Transverse colon (tissue), 4 donors: ENCODE measurements around the gene RASGEF1C. TPM values are rescaled to one million over a fixed set of nuclear protein-coding genes. Genes with fewer than 3 reads are reported as not detected.

Experiments used
- DNase-seq: peaks from one replicate; pipeline ENCODE4 v3.0.0-alpha.2; 2019
- H3K27ac ChIP-seq, 4 donors: fragments of 200-600 bp; sonication (generic); 2 replicates each; pipeline ENCODE4 v1.5.1; 2016 to 2018; ENCODE audit warnings: inconsistent platforms in 4 of 4
- H3K27me3 ChIP-seq: fragments of 200-600 bp; sonication (generic); 2 replicates; pipeline ENCODE4 v1.5.1; 2017; ENCODE audit warnings: inconsistent platforms
- H3K36me3 ChIP-seq, 4 donors: fragments of 200-600 bp; sonication (generic); 2 replicates each; pipeline ENCODE4 v1.5.1; 2017 to 2019; ENCODE audit warnings: inconsistent platforms in 4 of 4
- H3K4me1 ChIP-seq, 4 donors: fragments of 200-600 bp; sonication (generic); 2 replicates each; pipeline ENCODE4 v1.5.1; 2017 to 2020; ENCODE audit warnings: inconsistent platforms in 4 of 4
- H3K4me3 ChIP-seq, 4 donors: fragments of 200-600 bp; sonication (generic); 1 replicate in 1 of 4; 2 replicates in 3 of 4; pipeline versions ENCODE4 v1.5.1 to v1.6.1; 2017 to 2019; ENCODE audit warnings: inconsistent platforms in 4 of 4
- H3K9me3 ChIP-seq, 2 donors: fragments of 200-600 bp; sonication (generic); 2 replicates each; pipeline ENCODE4 v1.5.1; 2017 to 2019; ENCODE audit warnings: inconsistent platforms in 2 of 2
- EP300 ChIP-seq: sonication (generic); formaldehyde crosslinking; IDR thresholded peaks from one replicate; pipeline ENCODE4 v1.6.1; 2017; ENCODE audit warnings: antibody characterized with exemption, low read depth
- POLR2A ChIP-seq: fragments of 450-650 bp; IDR thresholded peaks from one replicate; pipeline ENCODE4 v1.6.1; 2016; ENCODE audit warnings: antibody characterized with exemption, mild to moderate bottlenecking, moderate library complexity
- POLR2AphosphoS5 ChIP-seq, 3 donors: sonication (generic); formaldehyde crosslinking; IDR thresholded peaks; one replicate each; pipeline ENCODE4 v1.6.1; 2016; ENCODE audit warnings: antibody characterized with exemption in 3 of 3
- WGBS, 2 donors: methylation state at CpG; one replicate each; pipeline ENCODE4 v1.1.5; 2018; ENCODE audit warnings: low coverage in 1 of 2; 5-methylcytosine and 5-hydroxymethylcytosine counted together
- in situ Hi-C, 4 donors: fragments of 200-750 bp; cut with MboI; loops; one replicate each; pipeline versions ENCODE4 v1.15.0 to v1.15.1; 2017; ENCODE audit warnings: low sequenced_read_pairs in 3 of 4, low pct_ligation_motif_present in 1 of 4, low pct_unique_long_range_greater_than_20kb in 1 of 4
- intact Hi-C: fragments of 100-400 bp; cut with DNase I; formaldehyde crosslinking; loops from one replicate; pipeline ENCODE4 v1.15.1; 2023; ENCODE audit warnings: low total_unique reads
- total RNA-seq, 4 donors: library from RNA; depleted of rRNA; stranded (reverse); fragments of >200 nt; gene quantifications; one replicate each; pipeline ENCODE4 v1.1.0, GENCODE V29; 2016
- TF ChIP-seq, protein P1 (sequence below), 5 experiments: fragments of 200-600 bp in 3 of 5; fragments of 450-650 bp in 2 of 5; sonication (generic) in 3 of 5; IDR thresholded peaks; 1 replicate in 2 of 5; 2 replicates in 3 of 5; pipeline ENCODE4 v1.5.1; 2016 to 2017; ENCODE audit warnings: antibody characterized with exemption in 5 of 5, inconsistent platforms in 3 of 5, mild to moderate bottlenecking in 2 of 5, moderate library complexity in 1 of 5

The RASGEF1C gene
- total RNA-seq, 4 donors from 2014 or later, result 0.14 to 3.0 TPM; not detected in 2

- in situ Hi-C loops, result no loop called here
- H3K27me3 ChIP-seq, result no peaks in the 10 kb centered on the region
- WGBS, 2 donors, result 97% methylated on average over 4 of the region's 4 CpGs; no CpG with 5 or more reads in 1 of the 2 donors
Observed at GRCh38 chr5:180250329-180250728, 41.3 kb upstream of the RASGEF1C start.

GRCh38 chr5:180241600-180241999, 32.6 kb upstream of the RASGEF1C start:
- Histone ChIP-seq H3K27ac (no peak overlapping the region), H3K27me3 (no peaks in the 10 kb centered on the region), H3K4me3 (no peak overlapping the region), H3K9me3 (peaks cover 0 to 9% of the 10 kb centered on the region in 2 donors), H3K4me1 (no peaks in the 10 kb centered on the region), H3K36me3 (peaks cover 0 to 72% (median 17%) of the 10 kb centered on the region in 4 donors)
- no peak for DNase-seq
- TF ChIP-seq EP300, result no peak
- TF ChIP-seq POLR2A, result no peak
- 89 to 92% methylated on average over 5 of the region's 5 CpGs for WGBS, 2 donors
- intact Hi-C loops, result no loop called here
- in situ Hi-C loops, result no loop called here

More at GRCh38 chr5:180250329-180250728, 41.3 kb upstream of the RASGEF1C start:
- TF ChIP-seq POLR2A, result no peak
- TF ChIP-seq, protein P1, sequence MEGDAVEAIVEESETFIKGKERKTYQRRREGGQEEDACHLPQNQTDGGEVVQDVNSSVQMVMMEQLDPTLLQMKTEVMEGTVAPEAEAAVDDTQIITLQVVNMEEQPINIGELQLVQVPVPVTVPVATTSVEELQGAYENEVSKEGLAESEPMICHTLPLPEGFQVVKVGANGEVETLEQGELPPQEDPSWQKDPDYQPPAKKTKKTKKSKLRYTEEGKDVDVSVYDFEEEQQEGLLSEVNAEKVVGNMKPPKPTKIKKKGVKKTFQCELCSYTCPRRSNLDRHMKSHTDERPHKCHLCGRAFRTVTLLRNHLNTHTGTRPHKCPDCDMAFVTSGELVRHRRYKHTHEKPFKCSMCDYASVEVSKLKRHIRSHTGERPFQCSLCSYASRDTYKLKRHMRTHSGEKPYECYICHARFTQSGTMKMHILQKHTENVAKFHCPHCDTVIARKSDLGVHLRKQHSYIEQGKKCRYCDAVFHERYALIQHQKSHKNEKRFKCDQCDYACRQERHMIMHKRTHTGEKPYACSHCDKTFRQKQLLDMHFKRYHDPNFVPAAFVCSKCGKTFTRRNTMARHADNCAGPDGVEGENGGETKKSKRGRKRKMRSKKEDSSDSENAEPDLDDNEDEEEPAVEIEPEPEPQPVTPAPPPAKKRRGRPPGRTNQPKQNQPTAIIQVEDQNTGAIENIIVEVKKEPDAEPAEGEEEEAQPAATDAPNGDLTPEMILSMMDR (IDR thresholded peaks at IDR 0.05), result no peak
- no peak for TF ChIP-seq EP300
- no peak for TF ChIP-seq POLR2AphosphoS5 (IDR thresholded peaks at IDR 0.05)
- intact Hi-C loops, result no loop called here
- Histone ChIP-seq H3K27ac (no peak overlapping the region), H3K4me1 (no peaks in the 10 kb centered on the region), H3K9me3 (peaks cover 41 to 67% of the 10 kb centered on the region in 2 donors), H3K36me3 (peaks cover 0 to 79% (median 21%) of the 10 kb centered on the region in 4 donors), H3K4me3 (no peak overlapping the region)
- DNase-seq, result no peak

GRCh38 chr5:180238631-180239030, 29.6 kb upstream of the RASGEF1C start:
- Histone ChIP-seq H3K36me3 (peaks cover 0 to 91% (median 22%) of the 10 kb centered on the region in 4 donors), H3K27me3 (no peaks in the 10 kb centered on the region), H3K4me3 (no peak overlapping the region), H3K27ac (no peak overlapping the region), H3K4me1 (no peaks in the 10 kb centered on the region), H3K9me3 (peaks cover 0 to 3% of the 10 kb centered on the region in 2 donors)
- no peak for DNase-seq
- intact Hi-C loops, result no loop called here
- WGBS, 2 donors, result 96% methylated on average over 2 of the region's 2 CpGs; no CpG with 5 or more reads in 1 of the 2 donors
- TF ChIP-seq POLR2A (no peak), POLR2AphosphoS5 (IDR thresholded peaks at IDR 0.05) (no peak), EP300 (no peak)
- TF ChIP-seq, protein P1 (IDR thresholded peaks at IDR 0.05), result no peak
- in situ Hi-C loops, result no loop called here

DNA sequence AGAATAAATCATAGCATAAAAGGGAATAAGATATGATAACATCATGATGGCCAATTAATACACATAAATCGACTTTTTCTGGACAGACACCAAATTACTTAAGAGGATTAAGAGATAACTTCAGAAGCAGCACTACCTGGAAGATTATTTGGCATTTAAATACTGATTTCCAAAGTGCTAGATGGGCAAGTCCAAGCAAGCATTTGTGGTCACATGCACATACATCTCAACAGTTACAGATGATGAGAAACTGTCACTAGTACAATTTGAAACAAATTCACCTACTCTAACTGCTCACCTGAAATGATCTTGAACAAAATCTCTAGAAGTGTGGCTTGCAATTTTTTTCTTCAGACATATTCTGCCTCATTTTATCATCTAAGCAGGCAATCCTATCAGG, 26.8 kb upstream of the RASGEF1C start:
- intact Hi-C loops (no loop called here), in situ Hi-C loops (no loop called here)
- Histone ChIP-seq H3K27ac (no peak overlapping the region), H3K27me3 (no peaks in the 10 kb centered on the region), H3K4me3 (no peak overlapping the region), H3K9me3 (no peaks in the 10 kb centered on the region), H3K36me3 (peaks cover 0 to 75% (median 15%) of the 10 kb centered on the region in 4 donors), H3K4me1 (no peaks in the 10 kb centered on the region)
- WGBS, 2 donors, result 93 to 98% methylated on average over 1 of the region's 1 CpG
- no peak for DNase-seq
- TF ChIP-seq POLR2A (no peak), EP300 (no peak), POLR2AphosphoS5 (IDR thresholded peaks at IDR 0.05) (no peak)
- TF ChIP-seq, protein P1 (IDR thresholded peaks at IDR 0.05), result no peak

GRCh38 chr5:180235077-180235476, 26.1 kb upstream of the RASGEF1C start:
- Histone ChIP-seq H3K4me3 (no peak overlapping the region), H3K27ac (no peak overlapping the region), H3K27me3 (no peaks in the 10 kb centered on the region), H3K4me1 (no peaks in the 10 kb centered on the region), H3K36me3 (peaks cover 0 to 68% (median 12%) of the 10 kb centered on the region in 4 donors), H3K9me3 (no peaks in the 10 kb centered on the region)
- WGBS, 2 donors, result 93 to 95% methylated on average over 5 of the region's 5 CpGs
- in situ Hi-C loops (no loop called here), intact Hi-C loops (no loop called here)
- TF ChIP-seq POLR2A (no peak), EP300 (no peak), POLR2AphosphoS5 (IDR thresholded peaks at IDR 0.05) (no peak)
- TF ChIP-seq, protein P1 (IDR thresholded peaks at IDR 0.05), result no peak
- DNase-seq, result no peak
